ENCODE measurements around the gene DSP.

Gene DSP

DNA sequence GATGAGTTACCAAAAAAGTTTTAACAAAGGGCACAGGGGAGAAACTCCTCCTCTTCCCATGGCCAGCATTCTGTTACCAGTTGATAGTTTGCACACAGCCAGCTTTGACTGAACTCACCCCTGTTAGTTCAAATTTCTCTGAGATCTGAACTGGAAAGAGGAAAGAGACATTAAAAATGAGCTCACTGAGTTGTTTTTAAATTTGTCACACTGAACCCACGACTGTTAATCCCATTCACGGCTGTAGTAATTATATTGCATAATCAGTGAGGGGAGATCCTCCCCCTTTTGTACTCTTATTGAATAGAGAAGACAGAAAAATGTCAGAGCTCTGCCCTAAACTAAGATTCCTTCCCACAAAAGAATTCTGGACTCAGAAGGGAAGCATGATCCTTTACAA, 17.5 kb upstream of the DSP start:
- Histone ChIP-seq H3K27ac (ENCODE audit: low read length) (no peak overlapping the region), H3K79me2 (ENCODE audit: insufficient read depth, low read length) (no peaks in the 10 kb centered on the region), H3K9ac (ENCODE audit: low read depth, low read length) (no peak overlapping the region)

DNA sequence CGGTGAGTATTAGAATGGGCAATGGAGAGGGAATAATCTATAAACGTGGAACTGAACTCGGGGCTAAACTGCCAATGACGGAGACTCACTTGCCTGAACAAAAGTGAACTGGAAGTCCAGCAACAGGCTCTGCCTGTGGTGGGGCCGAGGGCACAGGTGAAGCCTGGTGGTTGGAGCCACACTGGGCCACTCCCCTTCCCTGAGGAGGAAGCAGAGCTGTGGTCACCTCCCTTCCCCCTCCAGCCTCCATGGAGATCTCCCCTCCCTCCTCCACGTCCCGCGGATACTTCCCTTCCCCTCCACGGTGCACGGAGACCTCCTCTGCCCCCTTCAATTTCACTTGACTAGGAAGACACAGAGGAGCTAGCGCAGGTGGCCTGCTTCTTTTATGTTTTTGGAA, 14.7 kb upstream of the DSP start:
- ATAC-seq (ENCODE audit: insufficient read depth, low read depth) (no peak), DNase-seq (no peak)
- Histone ChIP-seq H3K4me2 (ENCODE audit: insufficient read depth, low read length) (no peak overlapping the region), H3K27ac (ENCODE audit: low read length) (no peak overlapping the region), H2AFZ (ENCODE audit: low read depth, low read length) (no peak overlapping the region), H4K20me1 (ENCODE audit: insufficient read depth, low read length) (no peaks in the 10 kb centered on the region), H3K79me2 (ENCODE audit: insufficient read depth, low read length) (no peaks in the 10 kb centered on the region), H3K4me3 (ENCODE audit: low read depth in 1 of 2, low read length in 2 of 2) (no peak overlapping the region), H3K36me3 (ENCODE audit: insufficient read depth, low read length) (no peaks in the 10 kb centered on the region), H3K9ac (ENCODE audit: low read depth, low read length) (no peak overlapping the region), H3K4me1 (ENCODE audit: insufficient read depth, low read length) (no peaks in the 10 kb centered on the region), H3K9me3 (ENCODE audit: insufficient read depth, low read length, severe bottlenecking) (no peaks in the 10 kb centered on the region), H3K27me3 (ENCODE audit: insufficient read depth, low read length, poor library complexity) (peaks cover 21% of the 10 kb centered on the region)
- no peak for TF ChIP-seq EZH2 (IDR thresholded peaks at IDR 0.05; ENCODE audit: borderline replicate concordance, low read depth, low read length, severe bottlenecking)
- TF ChIP-seq, protein P1, sequence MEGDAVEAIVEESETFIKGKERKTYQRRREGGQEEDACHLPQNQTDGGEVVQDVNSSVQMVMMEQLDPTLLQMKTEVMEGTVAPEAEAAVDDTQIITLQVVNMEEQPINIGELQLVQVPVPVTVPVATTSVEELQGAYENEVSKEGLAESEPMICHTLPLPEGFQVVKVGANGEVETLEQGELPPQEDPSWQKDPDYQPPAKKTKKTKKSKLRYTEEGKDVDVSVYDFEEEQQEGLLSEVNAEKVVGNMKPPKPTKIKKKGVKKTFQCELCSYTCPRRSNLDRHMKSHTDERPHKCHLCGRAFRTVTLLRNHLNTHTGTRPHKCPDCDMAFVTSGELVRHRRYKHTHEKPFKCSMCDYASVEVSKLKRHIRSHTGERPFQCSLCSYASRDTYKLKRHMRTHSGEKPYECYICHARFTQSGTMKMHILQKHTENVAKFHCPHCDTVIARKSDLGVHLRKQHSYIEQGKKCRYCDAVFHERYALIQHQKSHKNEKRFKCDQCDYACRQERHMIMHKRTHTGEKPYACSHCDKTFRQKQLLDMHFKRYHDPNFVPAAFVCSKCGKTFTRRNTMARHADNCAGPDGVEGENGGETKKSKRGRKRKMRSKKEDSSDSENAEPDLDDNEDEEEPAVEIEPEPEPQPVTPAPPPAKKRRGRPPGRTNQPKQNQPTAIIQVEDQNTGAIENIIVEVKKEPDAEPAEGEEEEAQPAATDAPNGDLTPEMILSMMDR (IDR thresholded peaks at IDR 0.05; ENCODE audit: borderline replicate concordance, extremely low read depth, low read length, poor library complexity, severe bottlenecking) = no peak

More for the DNA sequence above, 17.5 kb upstream of the DSP start:
- Histone ChIP-seq H3K4me2 (ENCODE audit: insufficient read depth, low read length) (no peak overlapping the region), H3K27me3 (ENCODE audit: insufficient read depth, low read length, poor library complexity) (peaks cover 11% of the 10 kb centered on the region), H2AFZ (ENCODE audit: low read depth, low read length) (no peak overlapping the region), H3K36me3 (ENCODE audit: insufficient read depth, low read length) (no peaks in the 10 kb centered on the region), H3K9me3 (ENCODE audit: insufficient read depth, low read length, severe bottlenecking) (no peaks in the 10 kb centered on the region), H4K20me1 (ENCODE audit: insufficient read depth, low read length) (no peaks in the 10 kb centered on the region), H3K4me1 (ENCODE audit: insufficient read depth, low read length) (no peaks in the 10 kb centered on the region), H3K4me3 (ENCODE audit: low read depth in 1 of 2, low read length in 2 of 2) (no peak overlapping the region)
- TF ChIP-seq EZH2 (IDR thresholded peaks at IDR 0.05; ENCODE audit: borderline replicate concordance, low read depth, low read length, severe bottlenecking) = no peak
- TF ChIP-seq, protein P1 (IDR thresholded peaks at IDR 0.05; ENCODE audit: borderline replicate concordance, extremely low read depth, low read length, poor library complexity, severe bottlenecking) = no peak
- no peak for DNase-seq
- ATAC-seq (ENCODE audit: insufficient read depth, low read depth) = no peak

DNA sequence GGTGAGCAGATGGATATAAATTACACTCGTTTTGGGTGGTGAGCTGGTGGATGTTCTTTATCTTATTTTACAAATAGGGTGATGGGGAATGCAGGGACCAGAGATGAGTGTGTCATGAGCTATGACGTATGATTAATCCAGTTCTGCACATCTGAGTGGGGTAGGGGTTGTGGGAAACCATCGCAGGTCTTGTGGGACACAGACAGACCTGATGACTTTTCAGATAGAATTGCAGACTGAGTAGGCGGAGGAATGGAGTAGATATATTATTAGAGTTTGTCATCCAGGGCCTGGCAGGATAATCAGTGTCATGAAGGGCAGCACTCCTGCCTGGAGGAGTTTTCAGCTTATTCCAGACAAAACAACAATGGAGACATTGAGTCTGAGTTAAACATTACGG, 12.9 kb upstream of the DSP start:
- no peaks in the 10 kb centered on the region for H3K9me3 ChIP-seq (ENCODE audit: insufficient read depth, low read length, severe bottlenecking)
- DNase-seq (no peak), ATAC-seq (ENCODE audit: insufficient read depth, low read depth) (no peak)
- no peaks in the 10 kb centered on the region for H3K4me1 ChIP-seq (ENCODE audit: insufficient read depth, low read length)
- no peaks in the 10 kb centered on the region for H4K20me1 ChIP-seq (ENCODE audit: insufficient read depth, low read length)
- H3K4me3 ChIP-seq (ENCODE audit: low read depth in 1 of 2, low read length in 2 of 2) = no peak overlapping the region
- no peak overlapping the region for H3K9ac ChIP-seq (ENCODE audit: low read depth, low read length)
- H3K27ac ChIP-seq (ENCODE audit: low read length) = no peak overlapping the region
- TF ChIP-seq, protein P1 (IDR thresholded peaks at IDR 0.05; ENCODE audit: borderline replicate concordance, extremely low read depth, low read length, poor library complexity, severe bottlenecking) = no peak
- no peak for TF ChIP-seq EZH2 (IDR thresholded peaks at IDR 0.05; ENCODE audit: borderline replicate concordance, low read depth, low read length, severe bottlenecking)
- no peak overlapping the region for H2AFZ ChIP-seq (ENCODE audit: low read depth, low read length)
- H3K4me2 ChIP-seq (ENCODE audit: insufficient read depth, low read length) = no peak overlapping the region
- H3K79me2 ChIP-seq (ENCODE audit: insufficient read depth, low read length) = no peaks in the 10 kb centered on the region
- H3K27me3 ChIP-seq (ENCODE audit: insufficient read depth, low read length, poor library complexity) = peaks cover 22% of the 10 kb centered on the region
- no peaks in the 10 kb centered on the region for H3K36me3 ChIP-seq (ENCODE audit: insufficient read depth, low read length)

DNA sequence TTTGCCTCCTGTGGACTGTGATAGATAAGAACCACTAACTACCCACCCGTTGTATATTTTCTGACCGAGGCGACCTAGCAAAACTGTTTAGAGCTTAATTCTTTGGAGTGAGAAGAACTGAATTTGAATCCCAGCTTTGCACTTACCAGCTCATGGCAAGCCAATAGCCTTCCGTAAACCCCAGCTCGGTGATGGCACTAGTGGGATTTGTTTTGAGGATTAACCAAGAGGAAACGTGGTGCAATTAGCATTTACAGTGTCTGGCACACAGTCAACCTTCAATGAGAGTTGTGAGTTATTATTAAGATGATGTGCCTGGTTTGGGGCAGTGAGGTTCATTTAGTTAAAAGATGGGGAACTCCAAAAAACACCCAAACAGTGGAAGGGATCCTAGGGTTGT, 12.3 kb upstream of the DSP start:
- H4K20me1 ChIP-seq (ENCODE audit: insufficient read depth, low read length) = no peaks in the 10 kb centered on the region
- no peak overlapping the region for H3K9ac ChIP-seq (ENCODE audit: low read depth, low read length)
- ATAC-seq (ENCODE audit: insufficient read depth, low read depth) (no peak), DNase-seq (no peak)
- H3K27me3 ChIP-seq (ENCODE audit: insufficient read depth, low read length, poor library complexity) = peaks cover 20% of the 10 kb centered on the region
- H3K9me3 ChIP-seq (ENCODE audit: insufficient read depth, low read length, severe bottlenecking) = no peaks in the 10 kb centered on the region
- no peak overlapping the region for H3K27ac ChIP-seq (ENCODE audit: low read length)
- H3K4me3 ChIP-seq (ENCODE audit: low read depth in 1 of 2, low read length in 2 of 2) = no peak overlapping the region
- H3K36me3 ChIP-seq (ENCODE audit: insufficient read depth, low read length) = no peaks in the 10 kb centered on the region
- H3K4me2 ChIP-seq (ENCODE audit: insufficient read depth, low read length) = no peak overlapping the region
- no peak overlapping the region for H2AFZ ChIP-seq (ENCODE audit: low read depth, low read length)
- no peaks in the 10 kb centered on the region for H3K79me2 ChIP-seq (ENCODE audit: insufficient read depth, low read length)
- H3K4me1 ChIP-seq (ENCODE audit: insufficient read depth, low read length) = no peaks in the 10 kb centered on the region
- TF ChIP-seq, protein P1 (IDR thresholded peaks at IDR 0.05; ENCODE audit: borderline replicate concordance, extremely low read depth, low read length, poor library complexity, severe bottlenecking) = no peak
- no peak for TF ChIP-seq EZH2 (IDR thresholded peaks at IDR 0.05; ENCODE audit: borderline replicate concordance, low read depth, low read length, severe bottlenecking)

Measured in DND-41 (cell line).